Stimulated activated CD4-positive, alpha-beta T cell treated with anti-CD3 and anti-CD28 coated beads, Interleukin-12 subunit alpha, Interleukin-12 subunit beta, amount 100 ng/mL, for 24 hours (primary cell): ENCODE measurements around the gene MMP8.
A peak's percentile ranks its signal among the peaks of the same experiment; 100 is the strongest.
"Not testable (repeated sequence)": the region's sequence is repeated elsewhere in the genome, so short reads cannot be mapped to it uniquely, and the experiment has no call there.

Source experiments
- DNase-seq, 2 experiments: peaks; one replicate each; pipeline ENCODE4 v3.0.0-alpha.2; 2020; ENCODE audit warnings: low read depth in 2 of 2

Gene MMP8

GRCh38 chr11:102724904-102725500 is at the start of gene MMP8:
Gene MMP8, minus strand, starts transcription at chr11:102724954. Its CDS starts 99 bp downstream, at chr11:102724855.
- no peak for DNase-seq

GRCh38 chr11:102773386-102773785 is 48.6 kb upstream of the MMP8 start:
- DNase-seq, result no peak

- no peak for DNase-seq
Measured at GRCh38 chr11:102771351-102771750, 46.6 kb upstream of the MMP8 start.

GRCh38 chr11:102770191-102770590 is 45.4 kb upstream of the MMP8 start:
- DNase-seq, result no peak

GRCh38 chr11:102767800-102768199 is 43.0 kb upstream of the MMP8 start:
- DNase-seq, result no peak

- no peak for DNase-seq
Measured at GRCh38 chr11:102763440-102763839, 38.7 kb upstream of the MMP8 start.

- DNase-seq, result no peak
Measured at GRCh38 chr11:102762361-102762767, 37.6 kb upstream of the MMP8 start.

GRCh38 chr11:102761646-102762238 is 37.0 kb upstream of the MMP8 start:
- DNase-seq, result no peak

GRCh38 chr11:102760344-102761035 is 35.7 kb upstream of the MMP8 start:
- DNase-seq, result no peak

GRCh38 chr11:102757823-102758549 is 33.2 kb upstream of the MMP8 start:
- DNase-seq, result no peak

GRCh38 chr11:102753267-102753666 is 28.5 kb upstream of the MMP8 start:
- no peak for DNase-seq

- DNase-seq, result no peak
Measured at GRCh38 chr11:102751673-102752072, 26.9 kb upstream of the MMP8 start.

- DNase-seq, result no peak
Measured at GRCh38 chr11:102749101-102749722, 24.5 kb upstream of the MMP8 start.

- DNase-seq, result not testable (repeated sequence)
Measured at GRCh38 chr11:102746746-102747578, 22.2 kb upstream of the MMP8 start.

- DNase-seq, result no peak
Measured at GRCh38 chr11:102734650-102735049, 9.9 kb upstream of the MMP8 start.

- DNase-seq, result peak; percentile 3 to 45
Measured at GRCh38 chr11:102733232-102733875, 8.6 kb upstream of the MMP8 start.

GRCh38 chr11:102730944-102731343 is 6.2 kb upstream of the MMP8 start:
- DNase-seq, result not testable (repeated sequence)

- no peak for DNase-seq
Measured at GRCh38 chr11:102729849-102730815, 5.4 kb upstream of the MMP8 start.

- no peak for DNase-seq
Measured at GRCh38 chr11:102727890-102728289, 3.1 kb upstream of the MMP8 start.
